Fibroblast of mammary gland (primary cell): Measurements from ENCODE around the gene SMYD3.
A peak's percentile ranks its signal among the peaks of the same experiment; 100 is the strongest.

ENCODE experiments used
- DNase-seq: peaks from one replicate; pipeline ENCODE4 v3.0.0-alpha.2; 2010; ENCODE audit warnings: low read depth
- H3K4me3 ChIP-seq: 2 replicates; pipeline ENCODE4 v1.5.1; 2011; ENCODE audit warnings: low read depth, mild to moderate bottlenecking, low read length, moderate library complexity; ENCODE audit not compliant: control insufficient read depth
- CTCF ChIP-seq: conservative IDR thresholded peaks from 2 replicates; pipeline ENCODE4 v1.5.1; 2011; ENCODE audit warnings: low read depth, low read length, inconsistent platforms; ENCODE audit not compliant: control insufficient read depth, insufficient read depth

Gene SMYD3

GRCh38 chr1:246064891-246065290 lies 442.2 kb downstream of the SMYD3 start:
- no peak for DNase-seq
- no peak for TF ChIP-seq CTCF
- H3K4me3 ChIP-seq: no peak overlapping the region

GRCh38 chr1:246063013-246063616 lies 444.0 kb downstream of the SMYD3 start:
- DNase-seq: no peak
- H3K4me3 ChIP-seq: no peak overlapping the region
- TF ChIP-seq CTCF: no peak

GRCh38 chr1:246058466-246058865 lies 448.6 kb downstream of the SMYD3 start:
- TF ChIP-seq CTCF: no peak
- DNase-seq: peak; percentile 26
- no peak overlapping the region for H3K4me3 ChIP-seq

GRCh38 chr1:246052603-246053002 lies 454.5 kb downstream of the SMYD3 start:
- TF ChIP-seq CTCF: no peak
- H3K4me3 ChIP-seq: no peak overlapping the region

GRCh38 chr1:246051909-246052518 lies 455.1 kb downstream of the SMYD3 start:
- TF ChIP-seq CTCF: no peak
- H3K4me3 ChIP-seq: no peak overlapping the region
- DNase-seq: peak; percentile 7

More at GRCh38 chr1:246052603-246053002, 454.5 kb downstream of the SMYD3 start:
- no peak for DNase-seq

GRCh38 chr1:246048693-246049092 lies 458.4 kb downstream of the SMYD3 start:
- no peak for TF ChIP-seq CTCF
- DNase-seq: no peak
- no peak overlapping the region for H3K4me3 ChIP-seq
